Neural progenitor cell (in vitro differentiated cells): ENCODE measurements around the gene ARHGAP40.

Experiments used
- CTCF ChIP-seq: fragments of 200-600 bp; sonication (generic); IDR thresholded peaks from 2 replicates; pipeline ENCODE4 v1.5.1; 2017; ENCODE audit warnings: antibody characterized with exemption, mild to moderate bottlenecking
- EZH2 ChIP-seq: fragments of 200-600 bp; sonication (generic); IDR thresholded peaks from 2 replicates; pipeline ENCODE4 v1.6.1; 2017; ENCODE audit warnings: antibody characterized with exemption, mild to moderate bottlenecking, moderate library complexity

- TF ChIP-seq CTCF: no peak
- no peak for TF ChIP-seq EZH2
Observed at GRCh38 chr20:38685271-38685670, 83.7 kb downstream of the ARHGAP40 start.
